ENCODE data around the gene TMEM154.

DNA sequence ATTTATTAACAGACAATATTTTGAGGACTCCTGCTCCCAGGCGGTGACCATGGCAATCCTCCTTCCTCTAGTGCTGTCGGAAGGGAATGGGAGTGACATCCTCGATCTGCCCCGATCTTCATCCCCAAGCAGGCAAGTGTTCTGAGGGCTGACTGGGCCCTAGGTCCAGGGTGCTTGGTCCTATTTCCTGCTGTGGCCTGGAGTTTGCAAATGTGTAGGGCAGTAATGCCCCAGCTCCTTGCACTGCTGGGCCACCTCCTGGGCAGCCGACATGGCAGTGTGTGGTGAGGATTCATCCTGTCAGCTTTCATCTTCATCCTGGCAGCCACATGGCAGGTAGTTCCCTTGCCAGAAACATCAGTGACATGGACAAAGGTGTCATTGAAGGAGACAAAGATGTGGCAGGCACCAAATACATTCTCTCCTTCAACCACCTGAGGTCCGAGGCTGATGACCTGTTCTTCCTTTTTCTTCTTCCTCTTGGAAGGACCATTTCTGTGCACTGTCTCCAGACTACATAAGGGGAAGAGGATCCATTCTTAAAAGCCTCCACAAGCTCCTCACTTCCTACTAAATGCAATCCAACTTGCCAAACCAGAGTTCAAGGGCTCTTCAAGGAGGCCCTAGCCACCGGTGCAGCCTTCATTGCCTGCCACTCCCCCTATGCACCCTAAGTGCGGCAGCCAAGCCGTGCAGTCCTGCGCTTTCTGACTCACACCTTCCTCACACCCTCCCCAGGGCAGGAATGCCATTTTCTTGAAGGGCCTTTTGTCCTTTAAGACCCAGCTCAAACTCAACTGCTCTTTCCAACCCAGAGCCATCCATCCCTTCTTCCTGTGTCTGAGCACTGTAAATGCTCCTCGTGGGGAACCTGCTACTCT, 65.7 kb downstream of the TMEM154 start:
- TF ChIP-seq, protein P1, sequence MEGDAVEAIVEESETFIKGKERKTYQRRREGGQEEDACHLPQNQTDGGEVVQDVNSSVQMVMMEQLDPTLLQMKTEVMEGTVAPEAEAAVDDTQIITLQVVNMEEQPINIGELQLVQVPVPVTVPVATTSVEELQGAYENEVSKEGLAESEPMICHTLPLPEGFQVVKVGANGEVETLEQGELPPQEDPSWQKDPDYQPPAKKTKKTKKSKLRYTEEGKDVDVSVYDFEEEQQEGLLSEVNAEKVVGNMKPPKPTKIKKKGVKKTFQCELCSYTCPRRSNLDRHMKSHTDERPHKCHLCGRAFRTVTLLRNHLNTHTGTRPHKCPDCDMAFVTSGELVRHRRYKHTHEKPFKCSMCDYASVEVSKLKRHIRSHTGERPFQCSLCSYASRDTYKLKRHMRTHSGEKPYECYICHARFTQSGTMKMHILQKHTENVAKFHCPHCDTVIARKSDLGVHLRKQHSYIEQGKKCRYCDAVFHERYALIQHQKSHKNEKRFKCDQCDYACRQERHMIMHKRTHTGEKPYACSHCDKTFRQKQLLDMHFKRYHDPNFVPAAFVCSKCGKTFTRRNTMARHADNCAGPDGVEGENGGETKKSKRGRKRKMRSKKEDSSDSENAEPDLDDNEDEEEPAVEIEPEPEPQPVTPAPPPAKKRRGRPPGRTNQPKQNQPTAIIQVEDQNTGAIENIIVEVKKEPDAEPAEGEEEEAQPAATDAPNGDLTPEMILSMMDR (IDR thresholded peaks at IDR 0.05; ENCODE audit: poor library complexity), result no peak
- no peak for TF ChIP-seq EZH2 (IDR thresholded peaks at IDR 0.05; ENCODE audit: borderline replicate concordance)

Data from hepatocyte (in vitro differentiated cells).